ENCODE data around the gene LRRK2. TPM values are rescaled to one million over a fixed set of nuclear protein-coding genes. Genes with fewer than 3 reads are reported as not detected.
A peak's percentile ranks its signal among the peaks of the same experiment; 100 is the strongest.

Gene LRRK2
- total and polyA plus RNA-seq, 8 donors = 3.8 to 515 (median 6.5) TPM

DNA sequence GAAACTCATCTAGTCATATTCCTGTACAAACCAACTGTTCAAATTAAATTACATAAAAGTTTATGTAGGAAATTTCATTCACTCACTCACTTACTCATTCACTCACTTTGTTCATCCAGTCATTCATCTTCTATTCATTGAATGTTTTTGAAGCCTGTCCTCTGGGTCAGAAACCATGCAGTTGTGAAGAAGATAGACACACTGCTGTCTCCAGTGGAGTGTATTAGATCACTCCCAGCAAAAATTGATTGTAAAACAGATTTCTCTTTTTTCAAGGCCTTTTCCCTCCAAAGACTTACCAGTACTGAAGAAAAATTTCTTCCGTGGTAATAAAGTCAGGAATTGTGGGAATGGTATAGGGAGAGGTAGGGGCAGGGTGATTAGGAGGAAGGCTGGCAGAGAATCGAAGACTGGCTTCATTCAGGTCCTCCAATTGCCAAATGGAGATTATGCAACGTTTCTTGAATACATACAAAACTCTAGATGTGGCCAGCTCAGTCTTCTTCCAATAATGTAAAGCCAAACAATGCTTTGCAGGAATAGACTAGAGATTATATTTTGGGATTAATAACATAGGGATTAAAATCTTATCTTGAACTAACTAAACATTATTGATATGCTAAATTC is 9.1 kb downstream of the LRRK2 start:
- DNase-seq (no peak), ATAC-seq (peak; percentile 5)
- intact Hi-C loops (cut with DNase I) = no loop called here
- TF ChIP-seq, protein P1, sequence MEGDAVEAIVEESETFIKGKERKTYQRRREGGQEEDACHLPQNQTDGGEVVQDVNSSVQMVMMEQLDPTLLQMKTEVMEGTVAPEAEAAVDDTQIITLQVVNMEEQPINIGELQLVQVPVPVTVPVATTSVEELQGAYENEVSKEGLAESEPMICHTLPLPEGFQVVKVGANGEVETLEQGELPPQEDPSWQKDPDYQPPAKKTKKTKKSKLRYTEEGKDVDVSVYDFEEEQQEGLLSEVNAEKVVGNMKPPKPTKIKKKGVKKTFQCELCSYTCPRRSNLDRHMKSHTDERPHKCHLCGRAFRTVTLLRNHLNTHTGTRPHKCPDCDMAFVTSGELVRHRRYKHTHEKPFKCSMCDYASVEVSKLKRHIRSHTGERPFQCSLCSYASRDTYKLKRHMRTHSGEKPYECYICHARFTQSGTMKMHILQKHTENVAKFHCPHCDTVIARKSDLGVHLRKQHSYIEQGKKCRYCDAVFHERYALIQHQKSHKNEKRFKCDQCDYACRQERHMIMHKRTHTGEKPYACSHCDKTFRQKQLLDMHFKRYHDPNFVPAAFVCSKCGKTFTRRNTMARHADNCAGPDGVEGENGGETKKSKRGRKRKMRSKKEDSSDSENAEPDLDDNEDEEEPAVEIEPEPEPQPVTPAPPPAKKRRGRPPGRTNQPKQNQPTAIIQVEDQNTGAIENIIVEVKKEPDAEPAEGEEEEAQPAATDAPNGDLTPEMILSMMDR (IDR thresholded peaks at IDR 0.05) = no peak
- peaks cover 0 to 51% of the 10 kb centered on the region in 2 donors for H3K36me3 ChIP-seq
- no peaks in the 10 kb centered on the region for H3K27me3 ChIP-seq
- H3K27ac ChIP-seq = peak overlapping the region in 1 of 2 donors; percentile 7
- H3K9me3 ChIP-seq = no peaks in the 10 kb centered on the region
- H3K4me1 ChIP-seq = peaks cover 0 to 25% of the 10 kb centered on the region in 2 donors
- H3K4me3 ChIP-seq = no peak overlapping the region

DNA sequence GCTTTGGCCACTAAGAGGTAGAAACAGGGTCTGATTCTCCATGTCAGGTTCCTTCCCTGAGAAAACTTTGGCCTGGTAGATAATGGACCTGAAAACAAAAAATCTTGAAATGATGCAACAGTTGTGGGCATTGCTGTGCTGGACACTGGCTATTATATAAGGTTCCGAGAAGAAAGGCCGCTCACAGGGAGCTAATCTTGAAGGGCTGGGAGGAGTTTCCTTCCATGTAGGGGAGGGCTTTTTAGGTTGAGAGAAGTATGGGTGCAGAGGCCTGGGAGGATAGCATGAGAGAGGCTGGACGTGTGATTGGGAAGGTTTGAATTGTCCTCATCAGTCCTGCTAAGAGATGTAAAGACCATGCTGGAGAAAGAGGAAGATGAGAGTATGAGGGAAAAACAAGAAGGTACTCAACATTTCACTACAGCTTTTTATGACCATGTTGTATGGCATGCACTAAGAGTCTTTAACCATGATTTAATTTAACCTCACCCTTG is 11.6 kb downstream of the LRRK2 start:
- intact Hi-C loops (cut with DNase I) = no loop called here
- H3K4me3 ChIP-seq = no peak overlapping the region
- ATAC-seq = peak; percentile 23
- TF ChIP-seq, protein P1 (IDR thresholded peaks at IDR 0.05) = no peak
- no peak for DNase-seq
- H3K9me3 ChIP-seq = no peaks in the 10 kb centered on the region
- peaks cover 0 to 11% of the 10 kb centered on the region in 2 donors for H3K4me1 ChIP-seq
- no peaks in the 10 kb centered on the region for H3K27me3 ChIP-seq
- H3K27ac ChIP-seq = peak overlapping the region in 1 of 2 donors; percentile 31
- peaks cover 0 to 75% of the 10 kb centered on the region in 2 donors for H3K36me3 ChIP-seq

DNA sequence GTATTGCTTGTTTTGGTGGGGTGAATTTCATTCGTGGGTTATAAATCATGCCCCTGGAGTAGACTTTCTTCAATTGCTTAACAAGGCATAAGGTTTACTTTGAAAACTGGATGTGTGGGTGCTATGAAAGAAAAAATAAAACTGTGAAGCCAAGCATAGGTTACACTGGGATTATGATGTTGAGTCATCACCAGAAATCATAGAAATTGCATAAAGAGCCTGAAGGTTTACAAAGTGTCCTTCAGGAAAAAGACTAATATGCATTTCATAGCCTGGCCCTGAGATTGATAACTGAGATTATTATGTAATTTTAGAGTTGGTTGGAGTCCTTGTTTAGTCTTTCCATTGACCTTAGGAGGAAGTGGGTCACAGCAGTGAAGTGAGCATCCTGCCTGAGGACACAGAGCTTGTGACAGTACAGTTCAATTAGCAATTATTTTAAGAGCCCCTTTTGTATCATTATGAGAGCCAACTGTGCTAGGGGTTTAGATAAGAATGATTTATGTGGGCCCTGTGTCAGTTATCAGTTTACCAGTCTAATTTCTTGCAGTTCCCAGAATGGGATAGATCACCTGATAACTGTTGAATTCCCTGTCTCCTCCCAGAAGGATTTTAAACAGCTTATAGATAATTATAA is 13.6 kb downstream of the LRRK2 start:
- H3K4me1 ChIP-seq = peaks cover 0 to 11% of the 10 kb centered on the region in 2 donors
- no peak for ATAC-seq
- DNase-seq = no peak
- no peaks in the 10 kb centered on the region for H3K9me3 ChIP-seq
- H3K27ac ChIP-seq = peak overlapping the region in 1 of 2 donors; percentile 10
- intact Hi-C loops (cut with DNase I) = no loop called here
- no peaks in the 10 kb centered on the region for H3K27me3 ChIP-seq
- peaks cover 0 to 72% of the 10 kb centered on the region in 2 donors for H3K36me3 ChIP-seq
- TF ChIP-seq, protein P1 (IDR thresholded peaks at IDR 0.05) = no peak
- no peak overlapping the region for H3K4me3 ChIP-seq

DNA sequence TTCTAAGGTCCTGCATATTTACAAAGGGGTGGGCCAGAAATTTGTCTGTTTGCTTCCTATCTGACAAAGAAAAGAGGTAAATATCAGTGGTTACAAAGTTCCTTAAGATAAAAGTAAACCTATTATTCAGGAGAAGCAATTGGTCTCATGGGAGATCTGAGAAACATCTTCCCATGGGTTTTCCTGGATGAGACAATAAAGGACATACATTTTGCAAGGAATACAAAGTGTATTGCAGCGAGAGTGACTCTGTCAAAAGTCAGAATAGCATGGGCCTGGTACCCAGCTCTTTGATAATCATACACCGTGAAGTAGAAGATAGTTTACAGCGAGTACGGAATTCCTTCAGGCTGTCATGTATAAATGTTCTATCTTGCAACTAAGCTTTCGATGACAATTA is 14.2 kb downstream of the LRRK2 start:
- Histone ChIP-seq H3K27me3 (no peaks in the 10 kb centered on the region), H3K36me3 (peaks cover 0 to 68% of the 10 kb centered on the region in 2 donors), H3K4me3 (no peak overlapping the region), H3K27ac (no peak overlapping the region), H3K9me3 (no peaks in the 10 kb centered on the region), H3K4me1 (peaks cover 0 to 7% of the 10 kb centered on the region in 2 donors)
- TF ChIP-seq, protein P1 (IDR thresholded peaks at IDR 0.05) = no peak
- ATAC-seq (no peak), DNase-seq (no peak)
- intact Hi-C loops (cut with DNase I) = no loop called here

DNA sequence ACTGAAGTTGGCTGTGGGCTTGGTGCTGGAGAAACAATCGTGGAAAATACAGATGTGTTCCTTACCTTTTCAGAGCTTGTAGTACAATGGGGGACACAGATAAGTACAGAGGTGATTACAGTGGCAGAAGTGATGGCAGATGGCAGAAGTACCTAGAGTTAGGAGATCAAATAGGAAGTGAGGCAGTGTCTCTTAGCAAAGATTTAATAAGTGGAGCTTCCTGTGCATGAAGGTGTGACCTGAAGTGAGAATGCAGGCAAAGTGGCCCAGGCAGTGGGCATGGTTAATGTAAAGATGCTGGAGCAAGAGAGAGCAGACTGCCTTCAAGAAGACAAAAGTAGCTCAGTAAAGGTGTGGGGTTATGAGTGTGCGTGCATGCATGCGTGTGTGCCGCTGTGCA is 16.0 kb downstream of the LRRK2 start:
- ATAC-seq = peak; percentile 3
- H3K36me3 ChIP-seq = peaks cover 0 to 67% of the 10 kb centered on the region in 2 donors

More for the DNA sequence above, 16.0 kb downstream of the LRRK2 start:
- no peak overlapping the region for H3K27ac ChIP-seq
- TF ChIP-seq, protein P1 (IDR thresholded peaks at IDR 0.05) = no peak
- no peaks in the 10 kb centered on the region for H3K27me3 ChIP-seq
- DNase-seq = peak in 1 of 4 donors; percentile 20
- H3K4me3 ChIP-seq = no peak overlapping the region
- H3K9me3 ChIP-seq = no peaks in the 10 kb centered on the region
- intact Hi-C loops (cut with DNase I) = no loop called here
- peaks cover 0 to 7% of the 10 kb centered on the region in 2 donors for H3K4me1 ChIP-seq

All from left lung (tissue), 10 donors.